ENCODE measurements around the gene FBXW7.

The FBXW7 gene

GRCh38 chr4:152417673-152418072 is 118.2 kb downstream of the FBXW7 start:
- no peak overlapping the region for H3K4me3 ChIP-seq (ENCODE audit: low read depth, low read length)
- TF ChIP-seq MYC (IDR thresholded peaks at IDR 0.05; ENCODE audit: low read depth, low read length) (no peak), CTCF (IDR thresholded peaks at IDR 0.05; ENCODE audit: low read depth, low read length) (no peak), POLR2A (IDR thresholded peaks at IDR 0.05; ENCODE audit: extremely low read depth, insufficient read length) (no peak), MAX (IDR thresholded peaks at IDR 0.05; ENCODE audit: low read depth, low read length) (no peak)
- no peak for DNase-seq (ENCODE audit: low read depth)

DNA sequence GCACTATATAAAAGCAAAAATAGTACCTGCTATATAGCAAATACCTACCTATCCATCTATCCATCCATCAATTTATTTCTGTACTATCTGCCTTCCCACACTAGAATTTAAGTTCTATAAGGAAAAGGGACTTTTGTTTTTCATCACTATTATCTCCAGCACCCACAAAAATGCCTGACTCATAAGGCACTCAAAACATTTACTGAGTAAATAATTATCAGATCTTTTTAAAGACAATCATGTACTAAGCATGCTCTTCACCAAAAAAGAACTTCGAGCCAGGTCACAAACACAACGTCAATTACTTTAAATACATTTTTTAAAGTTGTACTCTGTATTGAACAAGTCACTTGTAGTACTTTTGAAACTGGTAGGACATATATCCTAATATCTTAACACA is 119.9 kb downstream of the FBXW7 start:
- DNase-seq (ENCODE audit: low read depth), result no peak
- TF ChIP-seq MYC (IDR thresholded peaks at IDR 0.05; ENCODE audit: low read depth, low read length), result no peak
- TF ChIP-seq POLR2A (IDR thresholded peaks at IDR 0.05; ENCODE audit: extremely low read depth, insufficient read length), result no peak
- TF ChIP-seq MAX (IDR thresholded peaks at IDR 0.05; ENCODE audit: low read depth, low read length), result no peak
- no peak for TF ChIP-seq CTCF (IDR thresholded peaks at IDR 0.05; ENCODE audit: low read depth, low read length)
- no peak overlapping the region for H3K4me3 ChIP-seq (ENCODE audit: low read depth, low read length)

GRCh38 chr4:152408514-152409327 is 127.2 kb downstream of the FBXW7 start:
- H3K4me3 ChIP-seq (ENCODE audit: low read depth, low read length), result no peak overlapping the region
- TF ChIP-seq MAX (IDR thresholded peaks at IDR 0.05; ENCODE audit: low read depth, low read length) (no peak), MYC (IDR thresholded peaks at IDR 0.05; ENCODE audit: low read depth, low read length) (no peak), CTCF (IDR thresholded peaks at IDR 0.05; ENCODE audit: low read depth, low read length) (peak; percentile 61), POLR2A (IDR thresholded peaks at IDR 0.05; ENCODE audit: extremely low read depth, insufficient read length) (no peak)
- DNase-seq (ENCODE audit: low read depth), result peak; percentile 53

- TF ChIP-seq POLR2A (IDR thresholded peaks at IDR 0.05; ENCODE audit: extremely low read depth, insufficient read length) (no peak), MAX (IDR thresholded peaks at IDR 0.05; ENCODE audit: low read depth, low read length) (no peak), MYC (IDR thresholded peaks at IDR 0.05; ENCODE audit: low read depth, low read length) (no peak), CTCF (IDR thresholded peaks at IDR 0.05; ENCODE audit: low read depth, low read length) (no peak)
- H3K4me3 ChIP-seq (ENCODE audit: low read depth, low read length), result no peak overlapping the region
- DNase-seq (ENCODE audit: low read depth), result no peak
Measured at GRCh38 chr4:152401424-152401823, 134.5 kb downstream of the FBXW7 start.

DNA sequence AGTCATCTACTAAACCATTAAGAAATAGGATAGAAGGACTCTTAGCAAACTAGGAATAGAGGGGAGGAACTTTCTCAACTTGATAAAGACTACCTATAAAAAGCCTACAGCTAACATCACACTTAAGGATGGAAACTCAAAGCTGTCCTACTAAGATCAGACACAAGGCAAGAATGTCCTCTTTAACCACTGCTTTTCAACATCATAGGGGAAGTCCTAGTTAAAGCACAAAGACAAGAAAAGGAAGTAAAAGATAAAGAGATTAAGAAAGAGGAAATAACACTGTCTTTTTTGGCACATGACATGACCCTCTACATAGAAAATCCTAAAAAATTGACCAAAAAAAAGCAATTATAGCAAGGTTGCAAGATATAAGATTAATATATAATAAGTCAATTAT is 136.6 kb downstream of the FBXW7 start:
- DNase-seq (ENCODE audit: low read depth), result peak; percentile 61
- TF ChIP-seq MAX (IDR thresholded peaks at IDR 0.05; ENCODE audit: low read depth, low read length), result no peak
- no peak for TF ChIP-seq POLR2A (IDR thresholded peaks at IDR 0.05; ENCODE audit: extremely low read depth, insufficient read length)
- no peak for TF ChIP-seq MYC (IDR thresholded peaks at IDR 0.05; ENCODE audit: low read depth, low read length)
- no peak for TF ChIP-seq CTCF (IDR thresholded peaks at IDR 0.05; ENCODE audit: low read depth, low read length)
- H3K4me3 ChIP-seq (ENCODE audit: low read depth, low read length), result no peak overlapping the region

All from NB4 (cell line).